ENCODE results near the gene ZNF385B. TPM values are rescaled to one million over a fixed set of nuclear protein-coding genes. Genes with fewer than 3 reads are reported as not detected.
A peak's percentile ranks its signal among the peaks of the same experiment; 100 is the strongest.

Gene ZNF385B
- total and polyA plus RNA-seq, 7 donors: 0.35 to 5.6 (median 3.0) TPM; not detected in 1

GRCh38 chr2:179675435-179675834 is 186.0 kb downstream of the ZNF385B start:
- 91 to 94% methylated on average over 3 of the region's 3 CpGs for WGBS, 2 donors
- intact Hi-C loops (cut with DNase I): no loop called here

GRCh38 chr2:179671043-179671981 is 190.1 kb downstream of the ZNF385B start:
- WGBS, 2 donors: 85 to 90% methylated on average over 6 of the region's 6 CpGs
- TF ChIP-seq CTCF (IDR thresholded peaks at IDR 0.05): no peak
- H3K27me3 ChIP-seq: no peaks in the 10 kb centered on the region
- DNase-seq: no peak
- peak overlapping the region in 1 of 4 donors; percentile 34 for H3K27ac ChIP-seq
- no peak overlapping the region for H3K4me3 ChIP-seq
- no peaks in the 10 kb centered on the region for H3K9me3 ChIP-seq
- H3K36me3 ChIP-seq: no peaks in the 10 kb centered on the region
- intact Hi-C loops (cut with DNase I): no loop called here
- peaks cover 0 to 2% (median 0%) of the 10 kb centered on the region in 4 donors for H3K4me1 ChIP-seq

More at GRCh38 chr2:179675435-179675834, 186.0 kb downstream of the ZNF385B start:
- no peaks in the 10 kb centered on the region for H3K36me3 ChIP-seq
- no peak for DNase-seq
- no peak for TF ChIP-seq POLR2AphosphoS5 (IDR thresholded peaks at IDR 0.05)
- no peak for TF ChIP-seq POLR2A (IDR thresholded peaks at IDR 0.05)
- no peak for TF ChIP-seq EP300 (IDR thresholded peaks at IDR 0.05)
- no peak for TF ChIP-seq CTCF (IDR thresholded peaks at IDR 0.05)
- H3K4me1 ChIP-seq: peaks cover 0 to 21% (median 14%) of the 10 kb centered on the region in 4 donors
- no peak overlapping the region for H3K27ac ChIP-seq
- H3K4me3 ChIP-seq: no peak overlapping the region
- no peaks in the 10 kb centered on the region for H3K9me3 ChIP-seq
- no peaks in the 10 kb centered on the region for H3K27me3 ChIP-seq

GRCh38 chr2:179669196-179669595 is 192.2 kb downstream of the ZNF385B start:
- H3K36me3 ChIP-seq: no peaks in the 10 kb centered on the region
- intact Hi-C loops (cut with DNase I): no loop called here
- no peaks in the 10 kb centered on the region for H3K4me1 ChIP-seq
- no peaks in the 10 kb centered on the region for H3K27me3 ChIP-seq
- TF ChIP-seq CTCF (IDR thresholded peaks at IDR 0.05): no peak
- TF ChIP-seq EP300 (IDR thresholded peaks at IDR 0.05): no peak
- TF ChIP-seq POLR2A (IDR thresholded peaks at IDR 0.05): no peak
- TF ChIP-seq POLR2AphosphoS5 (IDR thresholded peaks at IDR 0.05): no peak
- H3K9me3 ChIP-seq: no peaks in the 10 kb centered on the region
- no peak overlapping the region for H3K27ac ChIP-seq
- no peak overlapping the region for H3K4me3 ChIP-seq
- 54 to 64% methylated on average over 2 of the region's 2 CpGs for whole genome bisulfite sequencing, 2 donors
- no peak for DNase-seq

DNA sequence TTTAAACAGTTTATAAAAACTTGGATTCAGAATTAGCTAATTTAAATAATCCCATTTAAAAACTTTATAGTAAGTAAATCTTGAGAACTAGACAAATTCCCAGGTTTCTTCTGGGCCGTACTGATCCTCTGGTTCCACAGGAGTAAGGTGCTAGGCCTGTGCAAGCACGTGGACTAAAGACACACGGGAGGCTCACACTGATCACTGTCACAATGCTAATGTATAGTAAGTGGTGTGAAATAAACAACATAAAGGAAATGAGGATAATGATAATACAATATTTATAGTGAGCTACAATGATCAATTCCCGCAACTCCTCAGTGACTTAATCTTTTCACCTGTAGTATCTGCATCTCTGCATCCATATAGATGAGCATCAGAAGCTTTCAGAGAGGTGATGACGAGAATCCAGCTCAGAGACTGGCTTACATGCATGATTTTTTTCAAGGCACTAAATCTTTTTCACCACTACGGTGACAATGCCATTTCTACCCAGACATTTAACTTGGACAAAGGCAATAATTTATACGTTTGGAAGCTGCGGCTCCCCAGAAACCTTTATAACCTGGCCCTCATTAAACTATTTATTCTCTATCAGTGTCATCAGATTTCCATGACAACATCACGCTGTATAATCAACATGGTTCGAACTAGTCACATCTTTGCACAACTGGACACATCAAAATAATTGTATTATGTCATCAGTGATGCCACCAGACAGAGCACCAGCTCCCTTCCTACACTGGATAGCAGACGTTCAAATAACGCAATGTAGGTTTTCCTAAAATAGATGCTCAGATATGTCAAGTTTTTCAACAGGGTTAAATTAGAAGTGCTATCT is 196.2 kb downstream of the ZNF385B start:
- DNase-seq: no peak
- Histone ChIP-seq H3K36me3 (no peaks in the 10 kb centered on the region), H3K4me3 (no peak overlapping the region), H3K4me1 (no peaks in the 10 kb centered on the region), H3K27ac (no peak overlapping the region), H3K27me3 (no peaks in the 10 kb centered on the region), H3K9me3 (no peaks in the 10 kb centered on the region)
- intact Hi-C loops (cut with DNase I): no loop called here
- TF ChIP-seq EP300 (IDR thresholded peaks at IDR 0.05) (no peak), POLR2A (IDR thresholded peaks at IDR 0.05) (no peak), CTCF (IDR thresholded peaks at IDR 0.05) (no peak), POLR2AphosphoS5 (IDR thresholded peaks at IDR 0.05) (no peak)
- 86 to 88% methylated on average over 12 of the region's 12 CpGs for whole genome bisulfite sequencing, 2 donors
